ENCODE results near the gene VTA1.
"Not testable (repeated sequence)": the region's sequence is repeated elsewhere in the genome, so short reads cannot be mapped to it uniquely, and the experiment has no call there.

VTA1 gene

GRCh38 chr6:142172758-142173157 is 25.7 kb downstream of the VTA1 start:
- DNase-seq: no peak

- DNase-seq: no peak
These were observed 26.9 kb downstream of the VTA1 start for GRCh38 chr6:142173980-142174379.

- DNase-seq: no peak
These were observed 27.6 kb downstream of the VTA1 start for GRCh38 chr6:142174703-142175102.

- DNase-seq: no peak
These were observed 31.1 kb downstream of the VTA1 start for GRCh38 chr6:142178129-142178528.

GRCh38 chr6:142182004-142182403 is 34.9 kb downstream of the VTA1 start:
- DNase-seq: no peak

GRCh38 chr6:142183351-142183750 is 36.3 kb downstream of the VTA1 start:
- DNase-seq: no peak

GRCh38 chr6:142184307-142184706 is 37.2 kb downstream of the VTA1 start:
- no peak for DNase-seq

- DNase-seq: no peak
These were observed 38.6 kb downstream of the VTA1 start for GRCh38 chr6:142185641-142186040.

- peak; percentile 8 for DNase-seq
These were observed 40.1 kb downstream of the VTA1 start for GRCh38 chr6:142187209-142187608.

- DNase-seq: not testable (repeated sequence)
These were observed 41.3 kb downstream of the VTA1 start for GRCh38 chr6:142188341-142188740.

- no peak for DNase-seq
These were observed 42.0 kb downstream of the VTA1 start for GRCh38 chr6:142189057-142189456.

GRCh38 chr6:142192343-142192742 is 45.3 kb downstream of the VTA1 start:
- no peak for DNase-seq

- DNase-seq: no peak
These were observed 46.6 kb downstream of the VTA1 start for GRCh38 chr6:142193621-142194020.

- DNase-seq: no peak
These were observed 48.9 kb downstream of the VTA1 start for GRCh38 chr6:142195862-142196541.

- no peak for DNase-seq
These were observed 54.0 kb downstream of the VTA1 start for GRCh38 chr6:142200846-142201628.

- no peak for DNase-seq
These were observed 60.3 kb downstream of the VTA1 start for GRCh38 chr6:142207265-142207877.

GRCh38 chr6:142210606-142211005 is 63.5 kb downstream of the VTA1 start:
- no peak for DNase-seq

GRCh38 chr6:142213402-142213801 is 66.3 kb downstream of the VTA1 start:
- DNase-seq: no peak

- DNase-seq: no peak
These were observed 71.4 kb downstream of the VTA1 start for GRCh38 chr6:142218446-142218845.

GRCh38 chr6:142222022-142222421 is 75.0 kb downstream of the VTA1 start:
- DNase-seq: no peak

GRCh38 chr6:142223938-142224337 is 76.9 kb downstream of the VTA1 start:
- DNase-seq: no peak

- no peak for DNase-seq
These were observed 78.1 kb downstream of the VTA1 start for GRCh38 chr6:142225115-142225514.

- no peak for DNase-seq
These were observed 78.5 kb downstream of the VTA1 start for GRCh38 chr6:142225552-142225951.

GRCh38 chr6:142226731-142227130 is 79.7 kb downstream of the VTA1 start:
- no peak for DNase-seq

Data from NCI-H187 treated with DMSO at 0.1 percent for 48 hours (cell line).